GM12878 (cell line): ENCODE results near the gene IRS2. TPM values are rescaled to one million over a fixed set of nuclear protein-coding genes. Genes with fewer than 3 reads are reported as not detected.

Experiments
- ATAC-seq: fragments of 200-7000 bp; cut with Tn5 transposase; 3 replicates; pipeline ENCODE4 v1.9.1; 2020; ENCODE audit warnings: mild to moderate bottlenecking, moderate library complexity
- BruUV-seq: library from RNA; stranded (reverse); fragments of 400-500 nt; replicated peaks from 2 replicates; lab custom pipeline; 2021; lab: Mats Ljungman, UMichigan
- CTCF ChIA-PET: fragments of 300-600 bp; sonication (Branson Sonifier 250); formaldehyde crosslinking; extraction: SDS; loops from one replicate; lab custom pipeline; 2021; ENCODE audit warnings: inconsistent platforms; lab: Yijun Ruan, JAX
- POLR2A ChIA-PET: fragments of 350-600 bp; formaldehyde crosslinking; extraction: SDS; loops from one replicate; lab custom pipeline; 2021; ENCODE audit warnings: inconsistent platforms; lab: Charles Lee
- RAD21 ChIA-PET: fragments of 300-600 bp; sonication (Branson Sonifier 250); formaldehyde crosslinking; loops from one replicate; lab custom pipeline; 2023; ENCODE audit warnings: antibody characterized with exemption; ENCODE audit not compliant: unreplicated experiment; lab: Charles Lee
- SMC1A ChIA-PET: fragments of 300-600 bp; sonication (Branson Sonifier 250); formaldehyde crosslinking; loops from one replicate; lab custom pipeline; 2023; ENCODE audit not compliant: unreplicated experiment, uncharacterized antibody; lab: Charles Lee
- DNase-seq: peaks from one replicate; pipeline ENCODE4 v3.0.0-alpha.2; 2011; ENCODE audit warnings: low read depth, low spot score
- FAIRE-seq: peaks from 3 replicates; lab custom pipeline; 2011; peaks lifted over from hg19 to GRCh38; lab: Jason Lieb, UNC
- H2AFZ ChIP-seq: 2 replicates; pipeline ENCODE4 v1.6.0; 2011; ENCODE audit warnings: low read depth, low read length, control low read depth; ENCODE audit not compliant: control insufficient read depth
- H3K27ac ChIP-seq: 2 replicates; pipeline ENCODE4 v1.5.1; 2011; ENCODE audit warnings: control low read depth; ENCODE audit not compliant: control insufficient read depth, insufficient read depth
- H3K27me3 ChIP-seq, 2 experiments: replicated peaks in 1 of 2; 2 replicates each; pipeline versions ENCODE4 v1.6.0 to v1.6.1; 2011; ENCODE audit warnings: low read length in 1 of 2; ENCODE audit not compliant: control insufficient read depth in 2 of 2, insufficient read depth in 2 of 2
- H3K36me3 ChIP-seq, 2 experiments: 2 replicates each; pipeline ENCODE4 v1.5.1; 2011; ENCODE audit warnings: low read length in 1 of 2; ENCODE audit not compliant: control insufficient read depth in 2 of 2, insufficient read depth in 2 of 2
- H3K4me1 ChIP-seq: 2 replicates; pipeline ENCODE4 v1.6.1; 2011; ENCODE audit warnings: mild to moderate bottlenecking, low read length, moderate library complexity, mixed read lengths; ENCODE audit not compliant: control insufficient read depth, insufficient read depth
- H3K4me2 ChIP-seq: 2 replicates; pipeline ENCODE4 v1.6.0; 2011; ENCODE audit warnings: control low read depth; ENCODE audit not compliant: control insufficient read depth, insufficient read depth
- H3K4me3 ChIP-seq: fragments of 200-600 bp; sonication (generic); 2 replicates; pipeline ENCODE4 v1.5.1; 2016
- H3K79me2 ChIP-seq: 2 replicates; pipeline ENCODE4 v1.6.0; 2011; ENCODE audit warnings: low read length; ENCODE audit not compliant: control insufficient read depth, insufficient read depth
- H3K9ac ChIP-seq: 2 replicates; pipeline ENCODE4 v1.8.0; 2011; ENCODE audit warnings: low read length, control low read depth, mixed read lengths; ENCODE audit not compliant: control insufficient read depth, insufficient read depth
- H3K9me3 ChIP-seq: replicated peaks from 3 replicates; pipeline ENCODE4 v1.5.1; 2011; ENCODE audit warnings: mild to moderate bottlenecking, low read length; ENCODE audit not compliant: control insufficient read depth, insufficient read depth
- H4K20me1 ChIP-seq: 2 replicates; pipeline ENCODE4 v1.6.0; 2011; ENCODE audit not compliant: control insufficient read depth, insufficient read depth
- ZNF207 ChIP-seq: fragments of 450-650 bp; IDR thresholded peaks from 2 replicates; pipeline ENCODE4 v1.6.1; 2014; ENCODE audit warnings: antibody characterized with exemption, mild to moderate bottlenecking, borderline replicate concordance
- WGBS: methylation state at CpG from one replicate; pipeline ENCODE4 v1.1.6; 2016; ENCODE audit warnings: low lambda C conversion rate; ENCODE audit not compliant: insufficient replicate concordance, insufficient coverage; ENCODE audit errors: missing lambda C conversion rate; 5-methylcytosine and 5-hydroxymethylcytosine counted together
- in situ Hi-C: fragments of 300-500 bp; cut with MboI; formaldehyde crosslinking; loops from 9 replicates; pipeline ENCODE4 v1.14.3; 2018; ENCODE audit warnings: mixed read lengths
- intact Hi-C: fragments of 100-400 bp; cut with micrococcal nuclease; formaldehyde crosslinking; loops from one replicate; pipeline ENCODE4 v1.14.2; 2022; ENCODE audit not compliant: unreplicated experiment
- polyA plus RNA-seq, 11 experiments: library from polyadenylated mRNA; depleted of rRNA in 4 of 11; unstranded in 6 of 11; stranded (reverse) in 5 of 11; fragments of >200 nt; fragmentation: Nextera tagmentation in 4 of 11; fragmentation: Illumina TruSeq in 1 of 11; extraction: Ambion mirVana in 4 of 11; extraction: Trizol in 1 of 11; gene quantifications; 1 replicate in 1 of 11; 2 replicates in 10 of 11; pipeline versions ENCODE4 v1.2.1 to v1.2.3, GENCODE V29; 2011 to 2016; ENCODE audit warnings: inconsistent platforms in 2 of 11, missing spikeins in 2 of 11, low read depth in 1 of 11
- total RNA-seq, 4 experiments: library from RNA; depleted of rRNA in 3 of 4; stranded (reverse); fragments of >200 nt in 3 of 4; fragmentation: Illumina TruSeq in 1 of 4; extraction: Trizol in 1 of 4; gene quantifications; 2 replicates each; pipeline versions ENCODE4 v1.2.1 to v1.2.3, GENCODE V29; 2013 to 2021
- TF ChIP-seq, protein P1 (sequence below): fragments of 450-650 bp; IDR thresholded peaks from 2 replicates; pipeline ENCODE4 v1.6.1; 2016; ENCODE audit warnings: mild to moderate bottlenecking

The IRS2 gene
- total and polyA plus RNA-seq, 10 of the 15 experiments (the other 5 are each of a cell fraction or from before 2014, with no cell fraction given): 0.01 to 0.31 (median 0.07) TPM; not detected in 6

DNA sequence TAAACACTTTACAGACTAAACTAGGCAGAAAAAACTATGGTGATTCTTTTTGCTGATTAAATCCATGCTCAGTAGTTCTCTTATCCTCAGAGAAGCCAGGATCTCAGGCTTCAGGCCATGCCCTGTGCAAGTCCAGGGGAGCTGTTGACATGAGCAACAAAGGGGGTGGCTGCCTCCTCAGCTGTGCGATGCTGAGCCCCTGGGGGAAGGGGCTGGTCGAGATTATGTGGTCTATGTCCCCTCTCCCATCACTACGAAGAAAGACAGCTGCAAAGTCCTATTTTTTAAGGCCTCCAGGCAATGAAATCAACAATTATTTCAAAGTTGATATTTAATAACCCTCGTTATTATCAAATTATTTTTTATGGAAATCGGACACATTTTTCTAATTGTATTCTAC is 37.0 kb downstream of the IRS2 start:
- WGBS: 17% methylated on average over 5 of the region's 5 CpGs
- H4K20me1 ChIP-seq: no peaks in the 10 kb centered on the region
- ATAC-seq (no peak), FAIRE-seq (no peak), DNase-seq (no peak)
- no peak overlapping the region for H3K4me3 ChIP-seq
- H3K79me2 ChIP-seq: no peaks in the 10 kb centered on the region
- BruUV-seq: no TSS peak
- ChIA-PET CTCF (interaction anchor here (1.2 kb wide), 1 partner anchor 788 kb away, joined by 3 read pairs; no protein-coding TSS in a partner anchor), RAD21 (no interaction called here), POLR2A (no interaction called here), SMC1A (interaction anchor here (0.9 to 1.1 kb wide), 2 partner anchors 20 to 387 kb away, joined by 3 to 4 read pairs; no protein-coding TSS in a partner anchor)
- H2AFZ ChIP-seq: no peak overlapping the region
- no peak overlapping the region for H3K27ac ChIP-seq
- intact Hi-C loops (no loop called here), in situ Hi-C loops (no loop called here)
- H3K4me1 ChIP-seq: no peaks in the 10 kb centered on the region
- H3K9ac ChIP-seq: no peak overlapping the region
- no peaks in the 10 kb centered on the region for H3K9me3 ChIP-seq
- no peaks in the 10 kb centered on the region for H3K36me3 ChIP-seq
- TF ChIP-seq ZNF207: no peak
- TF ChIP-seq, all 136 proteins: peak for 0
- H3K4me2 ChIP-seq: no peak overlapping the region
- no peaks in the 10 kb centered on the region for H3K27me3 ChIP-seq

DNA sequence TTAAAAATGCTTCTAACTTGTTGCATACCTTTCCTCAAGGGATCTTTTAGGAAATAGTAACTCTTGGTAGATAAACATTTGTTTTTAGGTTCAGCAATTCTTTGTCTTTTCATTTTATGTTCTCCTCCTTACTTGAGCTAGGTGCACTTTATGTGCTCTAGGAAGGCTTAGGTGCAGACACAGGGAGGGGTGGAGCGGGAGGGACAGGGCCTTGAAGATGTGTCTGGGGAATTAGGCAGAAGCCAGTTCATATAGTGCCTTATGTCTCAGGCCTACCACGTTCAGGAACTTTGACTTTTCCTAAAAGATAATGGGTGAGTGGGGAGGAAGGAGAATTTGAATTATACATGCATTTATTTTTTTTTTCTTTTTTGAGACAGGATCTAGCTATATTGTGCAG is 37.7 kb downstream of the IRS2 start:
- Histone ChIP-seq H3K4me1 (no peaks in the 10 kb centered on the region), H3K9me3 (no peaks in the 10 kb centered on the region), H3K36me3 (no peaks in the 10 kb centered on the region), H3K27me3 (0 out of 4 replicates have a peak, but pooled peaks cover 0 to 2% of the 10 kb centered on the region in 2 experiments), H3K4me3 (no peak overlapping the region), H3K4me2 (no peak overlapping the region), H3K79me2 (no peaks in the 10 kb centered on the region), H4K20me1 (no peaks in the 10 kb centered on the region), H3K9ac (no peak overlapping the region), H3K27ac (no peak overlapping the region), H2AFZ (no peak overlapping the region)
- RAD21 ChIA-PET: no interaction called here
- no peak for FAIRE-seq
- WGBS: 24% methylated on average over 2 of the region's 2 CpGs
- no peak for DNase-seq
- SMC1A ChIA-PET: no interaction called here
- no TSS peak for BruUV-seq
- CTCF ChIA-PET: no interaction called here
- ATAC-seq: no peak
- in situ Hi-C loops: no loop called here
- POLR2A ChIA-PET: no interaction called here
- TF ChIP-seq, protein P1, sequence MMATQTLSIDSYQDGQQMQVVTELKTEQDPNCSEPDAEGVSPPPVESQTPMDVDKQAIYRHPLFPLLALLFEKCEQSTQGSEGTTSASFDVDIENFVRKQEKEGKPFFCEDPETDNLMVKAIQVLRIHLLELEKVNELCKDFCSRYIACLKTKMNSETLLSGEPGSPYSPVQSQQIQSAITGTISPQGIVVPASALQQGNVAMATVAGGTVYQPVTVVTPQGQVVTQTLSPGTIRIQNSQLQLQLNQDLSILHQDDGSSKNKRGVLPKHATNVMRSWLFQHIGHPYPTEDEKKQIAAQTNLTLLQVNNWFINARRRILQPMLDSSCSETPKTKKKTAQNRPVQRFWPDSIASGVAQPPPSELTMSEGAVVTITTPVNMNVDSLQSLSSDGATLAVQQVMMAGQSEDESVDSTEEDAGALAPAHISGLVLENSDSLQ: no peak
- TF ChIP-seq, all 136 proteins: peak for 0
- intact Hi-C loops: no loop called here
